OCI-LY7 (cell line): ENCODE measurements around the gene ATXN1. TPM values are rescaled to one million over a fixed set of nuclear protein-coding genes. Genes with fewer than 3 reads are reported as not detected.
A peak's percentile ranks its signal among the peaks of the same experiment; 100 is the strongest.

Source experiments
- BruUV-seq: library from RNA; stranded (reverse); fragments of 400-500 nt; replicated peaks from 2 replicates; lab custom pipeline; 2021; lab: Mats Ljungman, UMichigan
- CTCF ChIA-PET: fragments of 300-600 bp; sonication (Branson Sonifier 250); formaldehyde crosslinking; loops from one replicate; lab custom pipeline; 2022; ENCODE audit warnings: antibody characterized with exemption; ENCODE audit not compliant: unreplicated experiment; lab: Charles Lee
- POLR2A ChIA-PET: fragments of 300-600 bp; sonication (Branson Sonifier 250); formaldehyde crosslinking; loops from one replicate; lab custom pipeline; 2022; ENCODE audit warnings: antibody characterized with exemption; lab: Charles Lee
- DNase-seq: peaks from one replicate; pipeline ENCODE4 v3.0.0-alpha.2; 2015; ENCODE audit warnings: low spot score
- H2AFZ ChIP-seq: fragments of 200-600 bp; sonication (generic), shearing (Covaris generic); 2 replicates; pipeline ENCODE4 v1.6.1; 2014; ENCODE audit warnings: mild to moderate bottlenecking, antibody characterized with exemption, low read length, moderate library complexity
- H3K27ac ChIP-seq: fragments of 200-600 bp; sonication (generic); 2 replicates; pipeline ENCODE4 v1.5.1; 2014; ENCODE audit warnings: mixed run types, low read depth, mild to moderate bottlenecking, moderate library complexity, low read length, inconsistent platforms; ENCODE audit not compliant: poor library complexity, severe bottlenecking
- H3K36me3 ChIP-seq: fragments of 200-600 bp; sonication (generic); 2 replicates; pipeline ENCODE4 v1.6.1; 2014; ENCODE audit warnings: mild to moderate bottlenecking, antibody characterized with exemption, low read length, moderate library complexity, mixed read lengths; ENCODE audit not compliant: insufficient read depth
- H3K4me1 ChIP-seq: fragments of 200-600 bp; sonication (generic); 2 replicates; pipeline ENCODE4 v1.5.1; 2014; ENCODE audit warnings: mild to moderate bottlenecking, low read length; ENCODE audit not compliant: insufficient read depth, poor library complexity, severe bottlenecking
- H3K4me2 ChIP-seq: fragments of 200-600 bp; sonication (generic); 2 replicates; pipeline ENCODE4 v1.6.1; 2014; ENCODE audit warnings: mild to moderate bottlenecking, low read length
- H3K4me3 ChIP-seq: fragments of 200-600 bp; sonication (generic); 2 replicates; pipeline ENCODE4 v1.5.1; 2014; ENCODE audit warnings: mild to moderate bottlenecking, low read depth, low read length; ENCODE audit not compliant: poor library complexity, severe bottlenecking
- H3K79me2 ChIP-seq: fragments of 200-600 bp; sonication (generic); 2 replicates; pipeline ENCODE4 v1.6.1; 2016; ENCODE audit warnings: low read depth, mild to moderate bottlenecking, low read length, moderate library complexity, mixed read lengths; ENCODE audit not compliant: insufficient read depth
- H3K9me2 ChIP-seq: fragments of 200-600 bp; sonication (generic); 2 replicates; pipeline ENCODE4 v1.6.1; 2016; ENCODE audit warnings: mild to moderate bottlenecking, low read length, mixed read lengths; ENCODE audit not compliant: insufficient read depth
- H3K9me3 ChIP-seq: fragments of 200-600 bp; sonication (generic); 2 replicates; pipeline ENCODE4 v1.6.1; 2014; ENCODE audit warnings: mild to moderate bottlenecking, mixed run types, low read length, mixed read lengths
- H4K20me1 ChIP-seq: fragments of 200-600 bp; sonication (generic); 2 replicates; pipeline ENCODE4 v1.6.1; 2014; ENCODE audit warnings: mild to moderate bottlenecking, antibody characterized with exemption, low read length, moderate library complexity, mixed read lengths; ENCODE audit not compliant: insufficient read depth
- EZH2phosphoT487 ChIP-seq: fragments of 200-600 bp; sonication (generic); IDR thresholded peaks from 2 replicates; pipeline ENCODE4 v1.6.1; 2018; ENCODE audit warnings: low read depth, borderline replicate concordance, mild to moderate bottlenecking, mixed run types, antibody characterized with exemption, low read length, moderate library complexity, mixed read lengths
- intact Hi-C: fragments of 100-400 bp; cut with micrococcal nuclease; formaldehyde crosslinking; loops from one replicate; pipeline ENCODE4 v1.10.0; 2022; ENCODE audit not compliant: unreplicated experiment
- total RNA-seq, 2 experiments: library from RNA; depleted of rRNA in 1 of 2; stranded (reverse); fragments of >200 nt in 1 of 2; shearing (Covaris generic) in 1 of 2; gene quantifications; 2 replicates each; pipeline ENCODE4 v1.2.3, GENCODE V29; 2014 to 2022
- TF ChIP-seq, protein P1 (sequence below): fragments of 200-600 bp; sonication (generic); conservative IDR thresholded peaks from 2 replicates; pipeline ENCODE4 v1.5.1; 2014; ENCODE audit warnings: mild to moderate bottlenecking, antibody characterized with exemption, low read length, moderate library complexity, mixed read lengths

The ATXN1 gene
- total RNA-seq, 2 experiments from 2014 or later, result not detected

GRCh38 chr6:16511723-16512489, 249.4 kb downstream of the ATXN1 start:
- ChIA-PET CTCF (interaction anchor here (0.6 to 1.5 kb wide), 5 partner anchors 27 to 1088 kb away, joined by 3 to 4 read pairs (median 4); partner anchors contain the start of gene FAM8A1), POLR2A (interaction anchor here (0.5 to 1.6 kb wide), 10 partner anchors 9 to 233 kb away, joined by 3 to 5 read pairs (median 4); no protein-coding TSS in a partner anchor)
- no peak overlapping the region for H3K4me3 ChIP-seq
- DNase-seq, result no peak
- H3K79me2 ChIP-seq, result no peaks in the 10 kb centered on the region
- intact Hi-C loops, result loop anchor here (2.0 to 10.0 kb wide), 4 partner anchors 105 to 1643 kb away; partner anchors contain the start of genes KDM1B and TPMT
- TF ChIP-seq, protein P1, sequence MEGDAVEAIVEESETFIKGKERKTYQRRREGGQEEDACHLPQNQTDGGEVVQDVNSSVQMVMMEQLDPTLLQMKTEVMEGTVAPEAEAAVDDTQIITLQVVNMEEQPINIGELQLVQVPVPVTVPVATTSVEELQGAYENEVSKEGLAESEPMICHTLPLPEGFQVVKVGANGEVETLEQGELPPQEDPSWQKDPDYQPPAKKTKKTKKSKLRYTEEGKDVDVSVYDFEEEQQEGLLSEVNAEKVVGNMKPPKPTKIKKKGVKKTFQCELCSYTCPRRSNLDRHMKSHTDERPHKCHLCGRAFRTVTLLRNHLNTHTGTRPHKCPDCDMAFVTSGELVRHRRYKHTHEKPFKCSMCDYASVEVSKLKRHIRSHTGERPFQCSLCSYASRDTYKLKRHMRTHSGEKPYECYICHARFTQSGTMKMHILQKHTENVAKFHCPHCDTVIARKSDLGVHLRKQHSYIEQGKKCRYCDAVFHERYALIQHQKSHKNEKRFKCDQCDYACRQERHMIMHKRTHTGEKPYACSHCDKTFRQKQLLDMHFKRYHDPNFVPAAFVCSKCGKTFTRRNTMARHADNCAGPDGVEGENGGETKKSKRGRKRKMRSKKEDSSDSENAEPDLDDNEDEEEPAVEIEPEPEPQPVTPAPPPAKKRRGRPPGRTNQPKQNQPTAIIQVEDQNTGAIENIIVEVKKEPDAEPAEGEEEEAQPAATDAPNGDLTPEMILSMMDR, result no peak
- TF ChIP-seq EZH2phosphoT487, result no peak
- no peaks in the 10 kb centered on the region for H3K4me1 ChIP-seq
- H3K9me3 ChIP-seq, result no peaks in the 10 kb centered on the region
- H3K36me3 ChIP-seq, result no peaks in the 10 kb centered on the region
- no peaks in the 10 kb centered on the region for H4K20me1 ChIP-seq
- H3K9me2 ChIP-seq, result no peaks in the 10 kb centered on the region
- H3K27ac ChIP-seq, result no peak overlapping the region
- H2AFZ ChIP-seq, result no peak overlapping the region
- H3K4me2 ChIP-seq, result no peak overlapping the region
- BruUV-seq, result no TSS peak

- POLR2A ChIA-PET, result interaction anchor here (0.5 to 1.6 kb wide), 7 partner anchors 8 to 1175 kb away, joined by 3 to 5 read pairs (median 3); no protein-coding TSS in a partner anchor
- H2AFZ ChIP-seq, result no peak overlapping the region
- H4K20me1 ChIP-seq, result no peaks in the 10 kb centered on the region
- BruUV-seq, result no TSS peak
- CTCF ChIA-PET, result interaction anchor here (1.5 kb wide), 2 partner anchors 27 to 84 kb away, joined by 3 to 4 read pairs; no protein-coding TSS in a partner anchor
- peak; percentile 5 for DNase-seq
- H3K79me2 ChIP-seq, result no peaks in the 10 kb centered on the region
- H3K36me3 ChIP-seq, result no peaks in the 10 kb centered on the region
- no peaks in the 10 kb centered on the region for H3K9me2 ChIP-seq
- H3K27ac ChIP-seq, result no peak overlapping the region
- no peaks in the 10 kb centered on the region for H3K4me1 ChIP-seq
- no peak overlapping the region for H3K4me2 ChIP-seq
- no peak overlapping the region for H3K4me3 ChIP-seq
- TF ChIP-seq, protein P1, result peak; percentile 73
- TF ChIP-seq EZH2phosphoT487, result no peak
- no peaks in the 10 kb centered on the region for H3K9me3 ChIP-seq
- intact Hi-C loops, result loop anchor here (2.0 to 10.0 kb wide), 4 partner anchors 104 to 1644 kb away; partner anchors contain the start of genes KDM1B and TPMT
Measured at GRCh38 chr6:16511040-16511660, 250.1 kb downstream of the ATXN1 start.
